Activated T-helper 1 cell treated with Interleukin-2 at 50 U/mL for 16 hours (primary cell): ENCODE measurements around the gene CMTM6.
A peak's percentile ranks its signal among the peaks of the same experiment; 100 is the strongest.
"Not testable (repeated sequence)": the region's sequence is repeated elsewhere in the genome, so short reads cannot be mapped to it uniquely, and the experiment has no call there.

Source experiments
- DNase-seq: peaks from one replicate; pipeline ENCODE4 v3.0.0-alpha.2; 2020; ENCODE audit warnings: low read depth

Gene CMTM6

GRCh38 chr3:32466808-32467207 is 35.8 kb downstream of the CMTM6 start:
- DNase-seq = not testable (repeated sequence)

- not testable (repeated sequence) for DNase-seq
Measured at GRCh38 chr3:32464726-32465125, 37.9 kb downstream of the CMTM6 start.

- not testable (repeated sequence) for DNase-seq
Measured at GRCh38 chr3:32463415-32463814, 39.2 kb downstream of the CMTM6 start.

GRCh38 chr3:32462191-32462986 is 40.3 kb downstream of the CMTM6 start:
- DNase-seq = not testable (repeated sequence)

- not testable (repeated sequence) for DNase-seq
Measured at GRCh38 chr3:32460817-32461496, 41.7 kb downstream of the CMTM6 start.

GRCh38 chr3:32460031-32460749 is 42.5 kb downstream of the CMTM6 start:
- DNase-seq = peak; percentile 59

GRCh38 chr3:32459450-32459849 is 43.2 kb downstream of the CMTM6 start:
- no peak for DNase-seq

- peak; percentile 47 for DNase-seq
Measured at GRCh38 chr3:32457971-32458471, 44.6 kb downstream of the CMTM6 start.

GRCh38 chr3:32456429-32457130 is 46.1 kb downstream of the CMTM6 start:
- DNase-seq = no peak

GRCh38 chr3:32455609-32456428 is 46.8 kb downstream of the CMTM6 start:
- no peak for DNase-seq

GRCh38 chr3:32454731-32455608 is 47.7 kb downstream of the CMTM6 start:
- DNase-seq = no peak

- no peak for DNase-seq
Measured at GRCh38 chr3:32454111-32454510, 48.5 kb downstream of the CMTM6 start.

- no peak for DNase-seq
Measured at GRCh38 chr3:32453346-32453745, 49.3 kb downstream of the CMTM6 start.

- DNase-seq = no peak
Measured at GRCh38 chr3:32452009-32452408, 50.6 kb downstream of the CMTM6 start.

- no peak for DNase-seq
Measured at GRCh38 chr3:32450992-32451659, 51.5 kb downstream of the CMTM6 start.

GRCh38 chr3:32450426-32450825 is 52.2 kb downstream of the CMTM6 start:
- DNase-seq = no peak

GRCh38 chr3:32449691-32450090 is 53.0 kb downstream of the CMTM6 start:
- no peak for DNase-seq

- DNase-seq = no peak
Measured at GRCh38 chr3:32448686-32449474, 53.8 kb downstream of the CMTM6 start.
